Measurements from ENCODE around the gene NXN.
"Not testable (repeated sequence)": the region's sequence is repeated elsewhere in the genome, so short reads cannot be mapped to it uniquely, and the experiment has no call there.

Gene NXN

GRCh38 chr17:953767-954166 lies 25.8 kb downstream of the NXN start:
- no peak for DNase-seq (ENCODE audit: low read depth)

GRCh38 chr17:952592-952991 lies 27.0 kb downstream of the NXN start:
- not testable (repeated sequence) for DNase-seq (ENCODE audit: low read depth)

GRCh38 chr17:951325-952132 lies 28.0 kb downstream of the NXN start:
- no peak for DNase-seq (ENCODE audit: low read depth)

GRCh38 chr17:949623-950303 lies 29.8 kb downstream of the NXN start:
- DNase-seq (ENCODE audit: low read depth): no peak

GRCh38 chr17:948284-948852 lies 31.2 kb downstream of the NXN start:
- no peak for DNase-seq (ENCODE audit: low read depth)

GRCh38 chr17:946510-947236 lies 32.9 kb downstream of the NXN start:
- no peak for DNase-seq (ENCODE audit: low read depth)

GRCh38 chr17:945672-946071 lies 33.9 kb downstream of the NXN start:
- DNase-seq (ENCODE audit: low read depth): no peak

- no peak for DNase-seq (ENCODE audit: low read depth)
These were observed 35.2 kb downstream of the NXN start for GRCh38 chr17:944266-944826.

- no peak for DNase-seq (ENCODE audit: low read depth)
These were observed 44.1 kb downstream of the NXN start for GRCh38 chr17:935485-935884.

- DNase-seq (ENCODE audit: low read depth): no peak
These were observed 46.1 kb downstream of the NXN start for GRCh38 chr17:933312-934073.

GRCh38 chr17:930258-930657 lies 49.3 kb downstream of the NXN start:
- DNase-seq (ENCODE audit: low read depth): no peak

- DNase-seq (ENCODE audit: low read depth): no peak
These were observed 50.0 kb downstream of the NXN start for GRCh38 chr17:929586-929985.

- DNase-seq (ENCODE audit: low read depth): no peak
These were observed 51.7 kb downstream of the NXN start for GRCh38 chr17:927611-928461.

- no peak for DNase-seq (ENCODE audit: low read depth)
These were observed 53.8 kb downstream of the NXN start for GRCh38 chr17:925817-926216.

GRCh38 chr17:924711-925475 lies 54.7 kb downstream of the NXN start:
- DNase-seq (ENCODE audit: low read depth): no peak

- not testable (repeated sequence) for DNase-seq (ENCODE audit: low read depth)
These were observed 55.3 kb downstream of the NXN start for GRCh38 chr17:924306-924705.

GRCh38 chr17:923633-924032 lies 55.9 kb downstream of the NXN start:
- DNase-seq (ENCODE audit: low read depth): no peak

GRCh38 chr17:921161-921560 lies 58.4 kb downstream of the NXN start:
- DNase-seq (ENCODE audit: low read depth): no peak

GRCh38 chr17:920190-920589 lies 59.4 kb downstream of the NXN start:
- no peak for DNase-seq (ENCODE audit: low read depth)

Measured in activated T-cell treated with anti-CD3 and anti-CD28 coated beads for 48 hours (primary cell).